Endothelial cell of umbilical vein (primary cell): ENCODE measurements around the gene NTF4. TPM values are rescaled to one million over a fixed set of nuclear protein-coding genes. Genes with fewer than 3 reads are reported as not detected.
A peak's percentile ranks its signal among the peaks of the same experiment; 100 is the strongest.

Experiments
- BruUV-seq: library from RNA; stranded (reverse); fragments of 400-500 nt; replicated peaks from 2 replicates; lab custom pipeline; 2021; lab: Mats Ljungman, UMichigan
- CTCF ChIA-PET: fragments of 300-600, 350-600 bp; sonication (Branson Sonifier 250); formaldehyde crosslinking; loops from one replicate; lab custom pipeline; 2021; ENCODE audit warnings: antibody characterized with exemption, inconsistent platforms; lab: Charles Lee
- POLR2A ChIA-PET: fragments of 300-600, 350-600 bp; sonication (Branson Sonifier 250); formaldehyde crosslinking; loops from one replicate; lab custom pipeline; 2021; ENCODE audit warnings: antibody characterized with exemption, inconsistent platforms; lab: Charles Lee
- DNase-seq: peaks from one replicate; pipeline ENCODE4 v3.0.0-alpha.2; 2011; ENCODE audit warnings: low read depth, low spot score
- FAIRE-seq: peaks from 2 replicates; lab custom pipeline; 2011; peaks lifted over from hg19 to GRCh38; lab: Jason Lieb, UNC
- H2AFZ ChIP-seq: 2 replicates; pipeline ENCODE4 v1.6.0; 2012; ENCODE audit warnings: low read depth, low read length, control low read depth, inconsistent platforms
- H3K27ac ChIP-seq: 2 replicates; pipeline ENCODE4 v1.5.1; 2011; ENCODE audit warnings: low read depth, mild to moderate bottlenecking, control low read depth, low read length, moderate library complexity; ENCODE audit not compliant: insufficient read depth
- H3K27me3 ChIP-seq, 2 experiments: 2 replicates each; pipeline versions ENCODE4 v1.6.0 to v1.6.1; 2011; ENCODE audit warnings: low read length in 2 of 2, mixed read lengths in 1 of 2; ENCODE audit not compliant: control insufficient read depth in 2 of 2, insufficient read depth in 2 of 2
- H3K36me3 ChIP-seq, 2 experiments: 2 replicates in 1 of 2; 3 replicates in 1 of 2; pipeline ENCODE4 v1.5.1; 2011; ENCODE audit warnings: low read length in 2 of 2, mild to moderate bottlenecking in 1 of 2, moderate library complexity in 1 of 2; ENCODE audit not compliant: control insufficient read depth in 2 of 2, insufficient read depth in 2 of 2; ENCODE audit errors: extremely low read depth in 1 of 2
- H3K4me1 ChIP-seq: 3 replicates; pipeline ENCODE4 v1.5.1; 2011; ENCODE audit warnings: mild to moderate bottlenecking, low read length; ENCODE audit not compliant: control insufficient read depth, insufficient read depth; ENCODE audit errors: extremely low read depth
- H3K4me2 ChIP-seq: 2 replicates; pipeline ENCODE4 v1.6.1; 2011; ENCODE audit warnings: low read length, control low read depth, mixed read lengths; ENCODE audit not compliant: insufficient read depth
- H3K4me3 ChIP-seq, 3 experiments: fragments of 200-600 bp in 1 of 3; sonication (generic), shearing (Covaris generic) in 1 of 3; replicated peaks in 1 of 3; 2 replicates each; pipeline ENCODE4 v1.5.1; 2011 to 2016; ENCODE audit warnings: control low read depth in 3 of 3, low read length in 3 of 3, mild to moderate bottlenecking in 2 of 3, inconsistent platforms in 1 of 3, low read depth in 1 of 3, moderate library complexity in 1 of 3; ENCODE audit not compliant: insufficient read depth in 1 of 3
- H3K79me2 ChIP-seq: 2 replicates; pipeline ENCODE4 v1.6.0; 2012; ENCODE audit warnings: low read length, inconsistent platforms; ENCODE audit not compliant: control insufficient read depth, insufficient read depth
- H3K9ac ChIP-seq: replicated peaks from 2 replicates; pipeline ENCODE3; 2011; ENCODE audit warnings: low read length, control low read depth; ENCODE audit not compliant: insufficient read depth; ENCODE audit errors: extremely low read depth
- H3K9me1 ChIP-seq: replicated peaks from 3 replicates; pipeline ENCODE4 v1.6.0; 2011; ENCODE audit warnings: mild to moderate bottlenecking, low read length; ENCODE audit not compliant: control insufficient read depth, insufficient read depth; ENCODE audit errors: extremely low read depth
- H3K9me3 ChIP-seq: replicated peaks from 2 replicates; pipeline ENCODE4 v1.5.1; 2012; ENCODE audit warnings: low read length, inconsistent platforms; ENCODE audit not compliant: control insufficient read depth, insufficient read depth
- H4K20me1 ChIP-seq: replicated peaks from 2 replicates; pipeline ENCODE3; 2011; ENCODE audit warnings: mild to moderate bottlenecking, low read length; ENCODE audit not compliant: control insufficient read depth, insufficient read depth; ENCODE audit errors: extremely low read depth
- FOS ChIP-seq: IDR thresholded peaks from 2 replicates; pipeline ENCODE4 v1.6.1; 2011; ENCODE audit warnings: mild to moderate bottlenecking, low read length, moderate library complexity, borderline replicate concordance; ENCODE audit not compliant: insufficient read depth
- JUN ChIP-seq: IDR thresholded peaks from 2 replicates; pipeline ENCODE4 v1.6.1; 2011; ENCODE audit warnings: borderline replicate concordance, low read depth; ENCODE audit not compliant: insufficient read length, insufficient read depth
- POLR2AphosphoS5 ChIP-seq: IDR thresholded peaks from 2 replicates; pipeline ENCODE4 v1.6.1; 2012; ENCODE audit warnings: low read depth, mild to moderate bottlenecking, control low read depth, low read length, moderate library complexity; ENCODE audit not compliant: insufficient read depth
- dilution Hi-C: fragments of 300-500 bp; cut with MboI; formaldehyde crosslinking; loops from one replicate; pipeline ENCODE4 v1.15.0; 2019; ENCODE audit warnings: low sequenced_read_pairs; ENCODE audit not compliant: extremely low pct_ligation_motif_present
- intact Hi-C: fragments of 100-400 bp; cut with micrococcal nuclease; formaldehyde crosslinking; loops from one replicate; pipeline ENCODE4 v1.10.0; 2022
- polyA plus RNA-seq, 4 experiments: library from polyadenylated mRNA; depleted of rRNA in 3 of 4; stranded (reverse) in 3 of 4; unstranded in 1 of 4; fragments of >200 nt; gene quantifications; 2 replicates each; pipeline versions ENCODE4 v1.2.1 to v1.2.3, GENCODE V29; 2011 to 2012; ENCODE audit warnings: missing spikeins in 1 of 4
- total RNA-seq: library from RNA; stranded (reverse); gene quantifications from 2 replicates; pipeline ENCODE4 v1.2.3, GENCODE V29; 2021
- TF ChIP-seq, protein P1 (sequence below), 2 donors: IDR thresholded peaks; 1 replicate in 1 of 2; 2 replicates in 1 of 2; pipeline ENCODE4 v1.5.1; 2011; ENCODE audit warnings: low read length in 2 of 2, mild to moderate bottlenecking in 2 of 2, moderate library complexity in 2 of 2, control low read depth in 1 of 2, inconsistent platforms in 1 of 2, low read depth in 1 of 2; ENCODE audit not compliant: insufficient read depth in 1 of 2; ENCODE audit errors: extremely low read depth in 1 of 2

The NTF4 gene
- total and polyA plus RNA-seq, 2 donors (not counting 3 experiments of a cell fraction or from before 2014, with no cell fraction given): not detected

DNA sequence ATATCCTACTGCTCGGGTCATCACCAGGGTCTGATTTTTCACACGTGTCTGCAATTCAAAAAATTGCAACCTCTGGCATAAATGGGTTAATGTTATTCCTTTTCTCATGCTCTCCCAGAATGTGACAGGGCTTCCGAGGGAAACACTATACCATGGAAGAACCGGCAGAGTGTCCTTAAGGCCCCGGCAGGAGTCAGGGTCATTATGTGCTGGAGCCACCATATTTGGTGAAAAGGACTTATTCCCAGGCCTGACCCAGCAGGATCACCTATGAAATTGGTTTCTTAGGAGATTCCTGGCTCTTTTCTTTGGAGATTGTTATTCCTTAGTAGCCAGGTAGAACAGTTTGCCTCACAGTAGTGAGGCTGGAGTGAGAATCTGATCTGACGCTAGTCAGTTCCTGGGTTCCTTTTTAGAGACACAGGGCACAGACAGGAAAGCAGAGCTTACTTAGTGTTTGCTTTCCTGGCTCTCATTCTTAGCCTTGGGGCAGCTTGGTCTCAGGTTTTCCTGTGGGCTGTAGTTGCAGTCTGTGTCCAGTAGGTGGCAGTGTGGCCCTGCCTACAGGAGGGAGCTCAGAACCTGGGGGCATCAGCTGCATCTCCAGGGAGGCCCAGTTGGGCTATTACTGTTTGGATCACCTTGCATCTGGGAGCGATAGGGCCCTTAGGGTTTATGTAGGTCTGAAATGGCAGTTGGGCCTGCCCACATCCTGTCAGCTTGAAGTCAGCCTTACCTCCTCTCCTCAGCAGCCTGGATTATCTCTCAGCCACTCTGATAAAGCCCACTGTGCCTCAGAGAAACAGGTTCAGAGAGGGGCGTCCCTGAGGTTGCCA is 33.1 kb upstream of the NTF4 start:
- DNase-seq: peak; percentile 74
- dilution Hi-C loops: no loop called here
- Histone ChIP-seq H3K9ac (no peak overlapping the region), H2AFZ (no peak overlapping the region), H3K4me2 (no peak overlapping the region), H3K9me3 (no peaks in the 10 kb centered on the region), H3K27me3 (no peaks in the 10 kb centered on the region), H3K4me1 (no peaks in the 10 kb centered on the region), H3K4me3 (no peak overlapping the region), H3K27ac (no peak overlapping the region), H4K20me1 (peaks cover 3% of the 10 kb centered on the region), H3K9me1 (no peaks in the 10 kb centered on the region), H3K79me2 (peaks cover 35% of the 10 kb centered on the region), H3K36me3 (peaks cover 33 to 48% of the 10 kb centered on the region in 2 experiments)
- BruUV-seq: no TSS peak
- intact Hi-C loops: loop anchor here (1.0 kb wide), 5 partner anchors 9 to 128 kb away; no protein-coding TSS in a partner anchor
- peak; percentile 96 for FAIRE-seq
- ChIA-PET CTCF (interaction anchor here (0.6 to 6.9 kb wide), 61 partner anchors 9 to 309 kb away, joined by 3 to 164 read pairs (median 6); partner anchors contain the start of genes CGB7, LIN7B, PPFIA3 and RUVBL2), POLR2A (interaction anchor here (0.6 to 1.1 kb wide), 3 partner anchors 17 to 101 kb away, joined by 3 to 5 read pairs (median 4); partner anchors contain the start of gene LIN7B)
- TF ChIP-seq FOS (no peak), JUN (no peak), POLR2AphosphoS5 (peak; percentile 12)
- TF ChIP-seq, protein P1, sequence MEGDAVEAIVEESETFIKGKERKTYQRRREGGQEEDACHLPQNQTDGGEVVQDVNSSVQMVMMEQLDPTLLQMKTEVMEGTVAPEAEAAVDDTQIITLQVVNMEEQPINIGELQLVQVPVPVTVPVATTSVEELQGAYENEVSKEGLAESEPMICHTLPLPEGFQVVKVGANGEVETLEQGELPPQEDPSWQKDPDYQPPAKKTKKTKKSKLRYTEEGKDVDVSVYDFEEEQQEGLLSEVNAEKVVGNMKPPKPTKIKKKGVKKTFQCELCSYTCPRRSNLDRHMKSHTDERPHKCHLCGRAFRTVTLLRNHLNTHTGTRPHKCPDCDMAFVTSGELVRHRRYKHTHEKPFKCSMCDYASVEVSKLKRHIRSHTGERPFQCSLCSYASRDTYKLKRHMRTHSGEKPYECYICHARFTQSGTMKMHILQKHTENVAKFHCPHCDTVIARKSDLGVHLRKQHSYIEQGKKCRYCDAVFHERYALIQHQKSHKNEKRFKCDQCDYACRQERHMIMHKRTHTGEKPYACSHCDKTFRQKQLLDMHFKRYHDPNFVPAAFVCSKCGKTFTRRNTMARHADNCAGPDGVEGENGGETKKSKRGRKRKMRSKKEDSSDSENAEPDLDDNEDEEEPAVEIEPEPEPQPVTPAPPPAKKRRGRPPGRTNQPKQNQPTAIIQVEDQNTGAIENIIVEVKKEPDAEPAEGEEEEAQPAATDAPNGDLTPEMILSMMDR (IDR thresholded peaks at IDR 0.05; ENCODE audit: extremely low read depth in 1 of 2, insufficient read depth in 1 of 2, low read depth in 1 of 2, low read length in 2 of 2): peak; percentile 96 to 98
